Naive B cell (primary cell): ENCODE results near the gene CFDP1. TPM values are rescaled to one million over a fixed set of nuclear protein-coding genes. Genes with fewer than 3 reads are reported as not detected.

Experiments
- ATAC-seq, 2 donors: fragments of 150-1000 bp; cut with Tn5 transposase; 2 replicates each; pipeline ENCODE4 v1.10.0; 2021; ENCODE audit warnings: low read depth in 2 of 2, mild to moderate bottlenecking in 2 of 2, moderate library complexity in 2 of 2
- DNase-seq: peaks from one replicate; pipeline ENCODE4 v3.0.0; 2022
- H3K27ac Mint-ChIP-seq, 6 donors: one replicate each; pipeline ENCODE4 v1.8.0; 2020 to 2022; ENCODE audit warnings: mild to moderate bottlenecking in 6 of 6, mixed read lengths in 6 of 6, moderate library complexity in 5 of 6, inconsistent platforms in 2 of 6
- H3K27me3 Mint-ChIP-seq, 3 donors: one replicate each; pipeline ENCODE4 v1.8.0; 2021 to 2022; ENCODE audit warnings: mixed read lengths in 3 of 3, mild to moderate bottlenecking in 1 of 3
- H3K36me3 Mint-ChIP-seq, 2 donors: one replicate each; pipeline ENCODE4 v1.8.0; 2020 to 2022; ENCODE audit warnings: mixed read lengths in 2 of 2, inconsistent platforms in 1 of 2, mild to moderate bottlenecking in 1 of 2
- H3K4me1 Mint-ChIP-seq, 3 donors: one replicate each; pipeline ENCODE4 v1.8.0; 2020 to 2022; ENCODE audit warnings: mixed read lengths in 3 of 3, inconsistent platforms in 1 of 3, mild to moderate bottlenecking in 1 of 3, moderate library complexity in 1 of 3
- H3K4me3 Mint-ChIP-seq, 8 donors: one replicate each; pipeline ENCODE4 v1.8.0; 2020 to 2022; ENCODE audit warnings: mild to moderate bottlenecking in 8 of 8, mixed read lengths in 8 of 8, moderate library complexity in 8 of 8, inconsistent platforms in 2 of 8
- H3K9me3 Mint-ChIP-seq, 7 donors: one replicate each; pipeline ENCODE4 v1.8.0; 2020 to 2022; ENCODE audit warnings: mixed read lengths in 7 of 7, mild to moderate bottlenecking in 5 of 7, inconsistent platforms in 2 of 7, moderate library complexity in 1 of 7
- polyA plus RNA-seq, 6 donors: library from polyadenylated mRNA; unstranded; fragments of 300-500 nt; fragmentation: Illumina TruSeq; gene quantifications; one replicate each; pipeline ENCODE4 v1.2.3, GENCODE V29; 2021; ENCODE audit warnings: low read depth in 6 of 6

CFDP1 gene
- polyA plus RNA-seq, 6 donors from 2014 or later: 22.6 to 36.3 (median 31.6) TPM

DNA sequence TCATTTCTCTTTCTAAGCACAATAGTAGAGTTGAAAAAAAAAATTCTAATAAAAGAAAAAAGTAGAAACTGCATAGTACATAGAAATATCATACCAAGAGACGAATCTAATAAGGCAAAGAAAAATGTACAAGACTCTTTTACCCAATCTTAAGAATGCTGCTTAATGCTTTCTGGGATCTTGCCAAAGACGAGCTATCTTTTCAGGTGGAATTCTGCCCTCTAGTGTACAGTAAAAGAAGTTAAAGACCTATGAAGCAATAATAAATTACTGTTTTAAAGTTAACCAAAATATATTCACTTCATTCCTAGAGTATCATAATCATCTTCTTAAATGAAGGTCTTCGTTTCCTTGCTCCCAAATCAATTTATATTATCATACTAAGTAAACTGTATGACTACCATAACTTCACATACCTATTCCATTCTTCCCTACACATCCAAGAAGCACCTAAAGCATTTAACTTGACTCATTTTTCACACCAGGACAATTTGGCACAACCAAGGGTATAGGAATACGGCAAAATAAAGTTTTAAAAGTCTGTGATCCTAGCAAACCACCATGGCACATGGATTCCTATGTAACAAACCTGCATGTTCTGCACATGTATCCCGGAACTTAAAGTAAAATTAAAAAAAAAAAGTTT is 47.7 kb downstream of the CFDP1 start:
- Mint-ChIP-seq H3K27ac (no peak overlapping the region), H3K4me3 (no peak overlapping the region), H3K4me1 (peaks cover 3 to 10% (median 10%) of the 10 kb centered on the region in 3 donors), H3K9me3 (no peaks in the 10 kb centered on the region), H3K36me3 (peaks cover 14 to 34% of the 10 kb centered on the region in 2 donors), H3K27me3 (peaks cover 25 to 57% (median 46%) of the 10 kb centered on the region in 3 donors)
- DNase-seq: peak; percentile 50
- ATAC-seq: peak in 1 of 2 donors; percentile 51

DNA sequence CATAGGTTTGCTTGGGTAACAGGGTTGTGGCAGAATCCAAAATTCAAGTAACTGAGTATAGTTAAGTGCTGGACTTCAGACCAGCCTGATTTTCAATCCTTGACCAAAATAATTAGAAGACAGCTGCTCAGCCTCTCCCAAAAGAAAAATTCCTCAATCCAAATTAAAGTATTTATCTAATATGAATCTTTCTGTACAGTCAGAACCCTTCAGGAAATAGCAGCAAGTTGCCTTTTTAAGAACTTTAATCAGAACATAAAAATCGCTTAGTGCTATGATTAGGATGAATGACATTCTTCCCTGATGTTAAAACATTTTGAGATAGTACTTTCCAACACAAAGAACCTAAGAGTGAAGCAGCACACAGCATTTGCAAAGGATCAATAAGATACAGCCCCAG is 50.2 kb downstream of the CFDP1 start:
- peaks cover 12 to 19% of the 10 kb centered on the region in 2 donors for H3K36me3 Mint-ChIP-seq
- no peak overlapping the region for H3K27ac Mint-ChIP-seq
- H3K4me3 Mint-ChIP-seq: no peak overlapping the region
- DNase-seq (no peak), ATAC-seq (no peak)
- H3K27me3 Mint-ChIP-seq: peaks cover 43 to 58% (median 56%) of the 10 kb centered on the region in 3 donors
- H3K9me3 Mint-ChIP-seq: no peaks in the 10 kb centered on the region
- peaks cover 18 to 31% (median 25%) of the 10 kb centered on the region in 3 donors for H3K4me1 Mint-ChIP-seq

DNA sequence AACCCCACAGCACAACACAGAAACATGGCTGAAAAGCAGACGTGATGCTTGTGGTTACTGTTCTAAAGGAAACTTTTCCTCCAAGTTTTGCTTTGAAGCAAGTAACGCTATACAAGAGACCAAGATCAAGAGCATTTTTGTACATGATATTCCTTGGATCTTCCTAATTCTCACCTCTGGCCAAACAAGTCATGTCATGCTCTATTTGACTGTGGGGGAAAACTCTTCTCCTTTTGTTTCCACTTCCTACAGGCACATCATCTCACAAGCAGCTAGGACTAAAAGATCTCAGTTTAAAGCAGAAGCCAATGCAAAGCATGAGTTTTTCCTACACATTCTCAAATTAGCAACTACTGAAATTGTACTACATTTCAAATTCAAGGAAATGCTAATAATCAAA is 50.7 kb downstream of the CFDP1 start:
- H3K27me3 Mint-ChIP-seq: peaks cover 49 to 61% (median 58%) of the 10 kb centered on the region in 3 donors

DNA sequence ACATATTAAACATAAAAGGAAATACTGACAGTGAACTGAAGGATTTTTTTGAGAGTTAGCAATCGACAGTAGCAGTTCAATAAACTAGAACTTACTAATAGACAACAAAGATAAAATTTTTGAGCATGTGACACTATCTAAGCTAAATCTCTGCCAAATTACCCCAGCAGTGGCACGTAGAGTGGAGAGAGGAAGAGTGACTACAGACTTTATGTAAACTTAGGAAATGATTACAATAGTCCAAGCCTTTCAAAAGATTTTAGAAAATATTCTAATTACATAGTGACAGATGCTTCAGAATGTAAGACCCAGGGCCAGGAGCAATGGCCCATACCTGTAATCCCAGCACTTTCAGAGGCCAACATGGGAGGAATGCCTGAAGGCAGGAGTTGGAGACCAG is 52.4 kb downstream of the CFDP1 start:
- H3K27me3 Mint-ChIP-seq: peaks cover 66 to 75% (median 71%) of the 10 kb centered on the region in 3 donors
- H3K27ac Mint-ChIP-seq: peak overlapping the region in 2 of 6 donors; percentile 16 to 68
- H3K4me3 Mint-ChIP-seq: peak overlapping the region in 3 of 8 donors; percentile 13 to 62 (median 50)
- H3K4me1 Mint-ChIP-seq: peaks cover 18 to 39% (median 35%) of the 10 kb centered on the region in 3 donors
- ATAC-seq (no peak), DNase-seq (no peak)
- no peaks in the 10 kb centered on the region for H3K9me3 Mint-ChIP-seq
- peaks cover 22 to 31% of the 10 kb centered on the region in 2 donors for H3K36me3 Mint-ChIP-seq

More for the DNA sequence above, 50.7 kb downstream of the CFDP1 start:
- Mint-ChIP-seq H3K9me3 (no peaks in the 10 kb centered on the region), H3K36me3 (peaks cover 12 to 24% of the 10 kb centered on the region in 2 donors), H3K4me3 (no peak overlapping the region), H3K27ac (no peak overlapping the region), H3K4me1 (peaks cover 18 to 31% (median 28%) of the 10 kb centered on the region in 3 donors)
- no peak for ATAC-seq
- DNase-seq: no peak

DNA sequence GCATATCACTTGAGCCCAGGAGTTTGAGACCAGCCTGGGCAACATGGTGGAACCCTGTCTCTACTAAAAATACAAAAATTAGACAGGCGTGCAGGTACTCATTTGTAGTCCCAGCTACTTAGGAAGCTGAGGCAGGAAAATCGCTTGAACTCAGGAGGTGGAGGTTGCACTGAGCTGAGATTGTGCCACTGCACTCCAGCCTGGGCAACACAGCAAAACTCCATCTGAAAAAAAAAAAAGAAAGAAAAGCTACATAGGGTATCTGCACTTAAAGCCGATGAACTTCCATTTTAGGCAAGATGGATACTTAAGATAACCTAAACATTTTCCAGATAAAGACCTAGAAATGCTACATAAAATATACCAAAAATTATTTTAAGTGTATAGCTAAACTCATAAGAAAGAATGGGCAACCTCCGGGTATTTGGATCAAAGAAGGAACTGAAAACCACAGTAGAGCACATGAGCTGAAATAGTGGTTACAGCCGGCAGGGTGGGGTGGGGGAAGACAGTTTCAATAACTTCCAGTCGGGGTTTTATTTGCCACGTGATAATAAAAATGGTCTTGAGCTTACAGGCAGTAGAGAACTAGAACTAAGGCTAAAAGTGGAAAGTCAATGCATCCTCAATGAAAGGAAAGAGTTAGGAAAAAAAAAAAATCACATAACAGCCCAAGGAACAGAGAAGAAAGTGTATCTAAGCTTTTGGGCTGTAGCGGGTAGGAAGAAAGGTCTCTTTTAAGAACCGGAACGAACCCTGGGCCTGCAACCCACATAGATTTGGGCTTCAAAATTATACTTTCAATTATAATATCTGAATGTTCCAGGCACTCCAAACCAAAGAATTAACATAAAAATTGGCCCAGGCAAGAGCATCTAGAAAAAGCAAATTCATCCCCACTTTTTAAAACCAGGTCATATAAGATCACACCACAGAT is 53.1 kb downstream of the CFDP1 start:
- H3K4me1 Mint-ChIP-seq: peaks cover 18 to 39% (median 35%) of the 10 kb centered on the region in 3 donors
- H3K27ac Mint-ChIP-seq: peak overlapping the region in 4 of 6 donors; percentile 1 to 76 (median 41)
- peak overlapping the region; percentile 13 to 81 (median 52) for H3K4me3 Mint-ChIP-seq
- H3K27me3 Mint-ChIP-seq: peaks cover 72 to 77% (median 73%) of the 10 kb centered on the region in 3 donors
- DNase-seq (peak; percentile 85), ATAC-seq (peak; percentile 100)
- peaks cover 27 to 31% of the 10 kb centered on the region in 2 donors for H3K36me3 Mint-ChIP-seq
- no peaks in the 10 kb centered on the region for H3K9me3 Mint-ChIP-seq

DNA sequence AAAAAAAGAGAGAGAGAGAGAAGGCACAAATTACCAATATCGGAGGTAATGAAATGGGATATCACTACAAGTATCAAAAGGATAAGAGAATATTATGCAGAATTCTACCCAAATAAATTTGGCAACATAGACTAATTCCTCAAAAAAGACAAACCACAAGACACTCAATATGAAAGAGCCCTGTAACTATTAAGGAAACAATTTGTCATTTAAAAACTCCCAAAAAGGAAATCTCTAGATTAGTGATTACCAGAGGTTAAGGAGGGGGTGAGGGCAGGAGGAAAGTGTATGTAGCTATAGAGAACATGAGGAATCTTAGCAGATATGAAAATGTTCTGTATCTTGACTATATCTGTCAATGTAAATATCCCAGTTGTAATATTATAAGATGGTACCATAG is 54.0 kb downstream of the CFDP1 start:
- peak overlapping the region in 2 of 8 donors; percentile 20 to 80 for H3K4me3 Mint-ChIP-seq
- H3K27ac Mint-ChIP-seq: no peak overlapping the region
- H3K4me1 Mint-ChIP-seq: peaks cover 18 to 39% (median 35%) of the 10 kb centered on the region in 3 donors
- ATAC-seq: no peak
- H3K36me3 Mint-ChIP-seq: peaks cover 30 to 31% of the 10 kb centered on the region in 2 donors
- DNase-seq: no peak
- no peaks in the 10 kb centered on the region for H3K9me3 Mint-ChIP-seq
- peaks cover 76 to 79% (median 78%) of the 10 kb centered on the region in 3 donors for H3K27me3 Mint-ChIP-seq

DNA sequence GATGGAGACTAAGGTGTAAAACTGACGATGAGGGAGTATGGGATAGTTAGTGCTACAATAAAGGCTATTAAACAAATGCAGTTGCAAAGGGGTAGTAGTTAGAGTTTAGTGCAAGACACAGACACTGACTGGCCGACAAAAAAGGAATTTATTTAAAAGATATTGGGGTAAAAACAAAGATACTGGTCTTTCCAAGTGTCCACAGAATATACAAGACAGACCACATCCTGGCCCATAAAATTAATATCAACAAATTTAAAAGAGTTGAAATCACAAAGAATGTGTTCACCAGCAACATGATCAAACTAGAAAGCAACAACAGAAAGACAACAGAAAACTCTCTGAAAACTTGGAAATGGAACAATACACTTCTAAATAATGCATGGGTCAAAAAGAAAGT is 54.7 kb downstream of the CFDP1 start:
- Mint-ChIP-seq H3K27ac (peak overlapping the region in 1 of 6 donors; percentile 69), H3K4me3 (peak overlapping the region in 3 of 8 donors; percentile 45 to 68 (median 45)), H3K9me3 (no peaks in the 10 kb centered on the region), H3K4me1 (peaks cover 18 to 39% (median 35%) of the 10 kb centered on the region in 3 donors), H3K36me3 (peaks cover 30 to 31% of the 10 kb centered on the region in 2 donors), H3K27me3 (peaks cover 78 to 79% (median 78%) of the 10 kb centered on the region in 3 donors)
- no peak for DNase-seq
- ATAC-seq: no peak

DNA sequence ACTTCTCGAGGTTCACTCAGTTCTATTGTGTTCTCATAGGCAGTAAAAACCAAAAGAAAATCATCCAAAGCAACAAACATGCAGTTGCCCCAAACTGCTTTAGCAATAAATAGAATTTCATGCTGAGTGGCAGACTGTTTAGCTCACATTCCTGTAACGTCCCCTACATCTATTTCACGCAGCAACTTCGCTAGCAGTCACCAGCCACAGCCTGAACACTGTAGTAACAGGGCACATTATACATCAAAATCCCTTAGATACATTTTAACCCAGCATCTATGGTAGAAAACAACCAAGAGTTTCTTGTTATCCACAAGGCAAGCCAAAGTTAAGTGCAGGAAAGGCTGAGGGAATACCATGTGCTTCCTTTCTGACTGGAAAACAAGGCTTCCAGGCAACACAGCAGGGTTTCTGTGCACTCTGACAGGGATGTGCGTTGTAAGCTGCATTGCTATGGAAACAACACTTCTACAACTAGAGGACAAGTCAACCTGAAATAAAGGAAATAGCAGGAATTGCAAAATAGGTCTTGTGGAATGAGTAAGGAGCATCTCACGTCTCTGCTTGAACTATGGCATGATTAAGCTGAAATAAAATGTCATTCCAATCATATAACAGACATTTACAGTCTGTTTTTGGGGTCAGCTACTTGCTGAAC is 55.4 kb downstream of the CFDP1 start:
- no peak overlapping the region for H3K27ac Mint-ChIP-seq
- no peaks in the 10 kb centered on the region for H3K9me3 Mint-ChIP-seq
- H3K36me3 Mint-ChIP-seq: peaks cover 31 to 34% of the 10 kb centered on the region in 2 donors
- DNase-seq: no peak
- peaks cover 79 to 80% (median 79%) of the 10 kb centered on the region in 3 donors for H3K27me3 Mint-ChIP-seq
- no peak for ATAC-seq
- H3K4me1 Mint-ChIP-seq: peaks cover 18 to 39% (median 35%) of the 10 kb centered on the region in 3 donors
- H3K4me3 Mint-ChIP-seq: no peak overlapping the region

DNA sequence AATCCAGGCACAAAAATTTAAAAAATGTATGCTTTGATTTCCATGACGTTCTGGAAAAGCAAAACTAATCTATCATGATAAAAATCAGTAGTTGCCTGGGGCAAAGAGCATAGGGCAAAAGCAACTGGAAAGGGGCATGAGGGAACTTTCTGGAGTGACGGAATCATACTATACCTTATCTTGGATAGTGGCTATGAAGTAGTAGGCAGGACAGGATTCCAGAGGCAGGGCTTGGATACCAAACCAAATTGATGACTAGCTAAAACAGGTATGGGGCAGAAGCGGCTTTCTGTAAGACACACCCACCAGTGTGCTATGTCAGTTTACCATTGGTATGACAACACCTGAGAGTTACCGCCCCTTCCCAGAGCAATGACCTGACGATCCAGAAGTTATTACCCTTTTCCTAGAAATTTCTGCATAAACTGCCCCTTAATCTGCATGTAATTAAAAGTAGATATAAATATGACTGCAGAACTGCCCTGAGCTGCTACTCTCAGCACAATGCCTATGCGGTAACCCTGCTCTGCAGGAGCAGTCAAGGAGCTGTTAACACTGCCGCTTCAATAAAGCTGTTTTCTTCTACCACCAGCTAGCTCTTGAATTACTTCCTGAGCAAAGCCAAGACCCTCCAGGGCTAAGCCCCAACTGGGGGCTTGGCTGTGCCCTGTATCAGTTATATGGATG is 56.7 kb downstream of the CFDP1 start:
- ATAC-seq: no peak
- Mint-ChIP-seq H3K4me1 (peaks cover 18 to 37% (median 34%) of the 10 kb centered on the region in 3 donors), H3K9me3 (no peaks in the 10 kb centered on the region), H3K4me3 (no peak overlapping the region), H3K27me3 (peaks cover 71 to 83% (median 81%) of the 10 kb centered on the region in 3 donors), H3K27ac (no peak overlapping the region), H3K36me3 (peaks cover 29 to 34% of the 10 kb centered on the region in 2 donors)
- DNase-seq: no peak

DNA sequence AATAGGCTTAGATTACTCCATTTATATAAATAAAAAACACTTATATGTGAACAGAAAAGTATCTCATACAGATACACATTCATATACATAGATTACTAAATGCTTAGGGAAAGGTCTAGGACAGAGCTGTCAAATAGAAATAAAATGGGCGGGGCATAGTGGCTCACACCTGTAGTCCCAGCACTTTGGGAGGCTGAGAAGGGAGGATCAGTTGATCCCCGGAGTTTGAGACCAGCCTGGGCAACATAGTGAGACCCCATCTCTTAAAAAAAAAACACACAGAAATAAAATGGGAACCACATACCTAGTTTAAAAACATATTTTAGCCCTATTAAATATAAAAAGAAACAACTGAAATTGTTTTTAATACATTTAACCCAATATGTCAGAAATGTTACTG is 58.9 kb downstream of the CFDP1 start:
- peaks cover 23 to 34% of the 10 kb centered on the region in 2 donors for H3K36me3 Mint-ChIP-seq
- H3K4me1 Mint-ChIP-seq: peaks cover 3 to 17% (median 17%) of the 10 kb centered on the region in 3 donors
- H3K9me3 Mint-ChIP-seq: no peaks in the 10 kb centered on the region
- ATAC-seq (no peak), DNase-seq (no peak)
- peaks cover 55 to 81% (median 68%) of the 10 kb centered on the region in 3 donors for H3K27me3 Mint-ChIP-seq
- H3K4me3 Mint-ChIP-seq: no peak overlapping the region
- H3K27ac Mint-ChIP-seq: no peak overlapping the region

DNA sequence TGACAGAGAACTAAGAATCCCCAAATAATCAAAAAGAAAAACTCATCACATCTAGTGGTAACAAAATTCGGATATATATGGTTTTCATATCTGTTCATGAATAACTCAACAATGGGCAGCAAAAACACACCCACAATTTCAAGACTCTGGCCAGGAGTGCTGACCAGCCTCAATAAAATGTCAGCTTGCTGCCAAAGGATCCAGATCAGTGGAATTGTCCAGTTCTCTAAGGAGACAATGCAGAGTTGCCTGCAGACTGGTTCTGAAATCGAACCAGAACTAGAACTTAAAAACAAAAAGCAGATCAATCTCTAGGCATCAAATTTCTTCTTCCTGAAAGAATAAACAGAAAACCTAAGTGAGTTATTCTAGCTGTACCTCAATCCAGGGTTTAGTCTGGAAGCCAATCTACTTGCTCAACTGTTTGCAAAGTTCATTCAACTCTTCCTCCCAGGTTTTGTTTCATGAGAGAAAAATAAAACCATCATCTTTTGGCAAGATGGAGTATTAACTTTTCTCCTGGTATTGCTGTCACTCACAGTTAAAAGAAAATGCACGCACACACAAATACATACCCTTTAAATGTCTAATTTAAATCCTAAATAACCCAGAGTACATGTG is 61.0 kb downstream of the CFDP1 start:
- H3K27ac Mint-ChIP-seq: peak overlapping the region in 1 of 6 donors; percentile 60
- H3K9me3 Mint-ChIP-seq: no peaks in the 10 kb centered on the region
- peaks cover 0 to 5% (median 5%) of the 10 kb centered on the region in 3 donors for H3K4me1 Mint-ChIP-seq
- peaks cover 35 to 76% (median 54%) of the 10 kb centered on the region in 3 donors for H3K27me3 Mint-ChIP-seq
- H3K4me3 Mint-ChIP-seq: no peak overlapping the region
- no peak for DNase-seq
- no peak for ATAC-seq
- H3K36me3 Mint-ChIP-seq: peaks cover 5 to 28% of the 10 kb centered on the region in 2 donors

DNA sequence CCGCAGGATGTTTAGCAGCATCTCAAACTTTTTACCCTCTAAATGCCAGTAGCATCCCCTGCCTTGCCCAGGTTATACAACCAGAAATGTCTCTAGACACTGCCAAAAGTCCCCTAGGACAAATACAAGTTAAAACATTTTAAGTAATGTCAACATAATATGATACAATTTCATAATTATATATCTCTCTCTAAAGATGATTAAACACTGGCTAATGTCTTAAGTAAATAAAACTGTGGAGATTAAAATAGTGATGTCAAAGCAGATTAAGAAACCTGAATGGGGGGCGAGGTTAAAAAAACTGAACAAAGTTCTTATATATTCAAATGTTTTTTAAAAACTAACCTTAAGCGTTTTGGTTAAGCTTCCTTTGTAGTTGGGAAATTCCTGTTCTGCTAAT is 62.1 kb downstream of the CFDP1 start:
- Mint-ChIP-seq H3K4me1 (no peaks in the 10 kb centered on the region), H3K4me3 (no peak overlapping the region), H3K36me3 (peaks cover 0 to 24% of the 10 kb centered on the region in 2 donors), H3K27me3 (peaks cover 30 to 70% (median 49%) of the 10 kb centered on the region in 3 donors), H3K9me3 (no peaks in the 10 kb centered on the region), H3K27ac (no peak overlapping the region)
- DNase-seq: no peak
- no peak for ATAC-seq
